Activated CD8-positive, alpha-beta memory T cell treated with anti-CD3 and anti-CD28 coated beads, Interleukin-2, amount 50 U/mL, for 4 hours (primary cell): ENCODE data around the gene HIVEP3.

Experiments used
- DNase-seq: peaks from one replicate; pipeline ENCODE4 v3.0.0-alpha.2; 2020

HIVEP3 gene

DNA sequence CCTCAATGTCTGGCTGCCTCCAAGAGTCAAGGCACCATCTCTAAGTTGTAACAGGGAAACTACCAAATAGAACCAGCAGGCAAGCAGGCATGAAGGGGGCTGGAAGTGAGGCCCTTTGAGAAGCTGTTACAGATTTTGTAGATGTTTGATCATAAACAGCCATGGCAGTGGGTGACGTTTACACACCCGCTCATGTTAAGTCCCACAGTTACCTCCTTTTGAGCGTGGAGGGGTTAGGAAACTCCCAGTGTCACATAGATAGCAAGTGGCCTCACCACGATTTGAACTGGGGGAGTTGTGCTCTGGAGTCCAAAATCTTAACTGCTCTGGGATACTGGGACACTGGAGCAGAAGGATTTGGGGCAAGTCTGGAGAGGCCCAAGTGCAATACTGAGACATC is 192.4 kb downstream of the HIVEP3 start:
- DNase-seq: no peak

DNA sequence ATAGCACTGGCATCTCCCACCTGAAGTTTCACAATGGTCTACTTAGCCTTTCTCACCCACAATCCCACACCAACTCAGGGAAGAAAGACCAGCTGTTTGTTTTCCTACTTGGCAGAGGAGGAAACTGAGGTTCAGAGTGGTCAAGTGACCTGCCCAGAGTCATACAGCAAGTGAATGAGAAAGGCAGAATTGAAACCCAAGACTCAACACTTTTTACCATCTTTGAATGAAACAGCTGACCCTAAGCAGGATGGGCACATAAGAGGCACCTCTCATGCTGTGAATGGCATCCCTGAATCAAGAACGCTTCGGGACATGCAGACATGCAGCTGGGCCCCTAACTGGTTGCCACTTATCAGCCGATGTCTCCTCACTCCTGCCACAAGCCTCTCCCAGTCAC is 193.8 kb downstream of the HIVEP3 start:
- DNase-seq: no peak

DNA sequence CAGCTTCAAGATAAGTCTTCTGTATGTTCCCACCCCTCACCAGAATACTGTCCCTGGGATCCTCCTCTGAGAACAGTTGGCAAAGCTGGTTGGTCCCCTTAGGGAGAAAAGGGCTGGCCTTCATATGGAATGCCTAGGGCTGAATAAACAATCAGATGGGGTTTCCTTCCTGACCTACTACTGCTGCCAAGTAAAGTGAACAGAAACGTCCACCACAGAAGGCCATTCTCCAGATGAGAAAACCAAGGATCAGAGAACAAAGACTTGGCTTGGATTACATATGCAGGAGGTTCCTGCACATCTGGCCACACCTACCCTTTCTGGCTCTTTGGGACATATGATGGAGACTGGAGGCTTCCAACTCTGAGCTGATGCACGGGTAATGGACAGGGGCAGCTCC is 194.5 kb downstream of the HIVEP3 start:
- DNase-seq: no peak

DNA sequence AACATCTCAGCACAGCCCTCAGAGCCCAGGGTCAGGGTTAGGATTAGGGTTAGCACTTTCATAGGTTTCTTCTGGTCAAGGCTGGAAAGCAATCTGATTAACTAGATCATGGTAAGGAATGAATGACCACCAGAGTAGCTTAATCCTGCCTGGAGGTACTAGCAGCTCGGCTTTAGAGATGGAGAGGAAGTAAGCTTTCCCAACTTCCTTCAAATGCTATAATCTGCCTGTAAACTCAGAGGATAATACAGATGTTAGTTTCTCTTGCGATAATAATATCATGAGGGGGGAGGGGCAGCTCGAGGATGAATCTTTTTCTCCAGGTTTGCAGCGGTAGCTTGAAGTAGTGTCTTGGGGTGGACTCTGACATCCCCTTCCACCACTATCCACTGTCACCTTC is 194.9 kb downstream of the HIVEP3 start:
- no peak for DNase-seq

- DNase-seq: no peak
These were observed 196.5 kb downstream of the HIVEP3 start for GRCh38 chr1:41722184-41722583.

- no peak for DNase-seq
These were observed 197.8 kb downstream of the HIVEP3 start for GRCh38 chr1:41720861-41721410.

DNA sequence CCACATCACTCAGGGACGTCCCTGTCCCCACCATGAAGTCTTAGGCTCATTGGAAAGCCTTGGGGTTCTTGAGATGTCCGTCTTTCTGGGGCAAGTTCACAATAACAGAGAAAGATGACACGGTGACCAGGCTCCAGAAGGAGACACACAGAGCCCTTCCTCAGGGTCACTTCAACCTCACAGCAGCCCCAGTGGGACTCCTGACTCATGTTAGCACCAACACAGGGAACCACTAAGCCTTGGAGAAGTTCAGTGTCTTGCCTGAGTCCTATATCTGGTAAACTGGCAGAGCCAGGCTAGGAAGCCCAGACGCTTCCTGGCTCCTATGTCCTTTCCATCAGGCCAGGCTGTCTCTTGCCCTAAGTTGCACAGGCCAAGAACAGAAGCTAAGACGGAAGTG is 199.1 kb downstream of the HIVEP3 start:
- no peak for DNase-seq

- DNase-seq: no peak
These were observed 199.6 kb downstream of the HIVEP3 start for GRCh38 chr1:41719128-41719527.

GRCh38 chr1:41718497-41718896 is 200.2 kb downstream of the HIVEP3 start:
- no peak for DNase-seq

- no peak for DNase-seq
These were observed 202.3 kb downstream of the HIVEP3 start for GRCh38 chr1:41716188-41717130.

GRCh38 chr1:41715441-41716095 is 203.2 kb downstream of the HIVEP3 start:
- no peak for DNase-seq

DNA sequence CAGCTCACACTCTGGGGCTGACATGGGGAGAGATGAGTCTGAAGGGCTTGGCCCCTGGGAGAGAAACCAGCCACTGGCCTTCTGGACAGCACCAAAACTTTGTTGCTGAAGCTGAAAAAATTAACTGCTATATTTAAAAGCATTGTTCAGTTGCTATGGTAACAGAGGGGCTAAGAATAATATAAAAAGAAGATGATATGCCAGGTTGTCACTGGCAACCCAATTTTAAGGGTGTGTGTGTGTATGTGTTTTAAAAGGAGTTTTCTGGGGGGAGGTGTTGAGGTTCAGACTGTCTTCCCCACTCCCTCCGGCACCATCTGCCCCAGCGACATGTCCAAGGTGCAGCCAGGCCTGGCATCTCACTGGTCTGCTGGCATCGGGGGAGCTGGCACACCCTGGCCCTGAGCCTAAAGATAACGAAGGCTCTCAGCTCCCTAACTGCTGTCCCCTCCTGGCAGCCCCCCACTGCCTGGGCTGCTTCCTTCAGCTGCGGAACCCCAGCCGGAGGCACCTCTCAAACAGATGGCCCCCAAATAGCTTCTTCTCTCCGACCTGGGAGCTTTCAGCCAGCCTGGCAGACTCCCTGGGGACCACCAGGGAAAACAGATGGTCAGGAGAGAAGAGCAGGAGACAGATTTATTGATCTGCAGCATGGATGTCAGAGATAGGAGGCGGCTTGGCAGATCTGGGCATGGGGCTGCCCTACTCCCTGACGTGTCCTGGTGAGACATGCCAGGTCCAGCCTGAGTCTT is 203.9 kb downstream of the HIVEP3 start:
- DNase-seq: no peak

GRCh38 chr1:41713557-41714327 is 205.0 kb downstream of the HIVEP3 start:
- no peak for DNase-seq

DNA sequence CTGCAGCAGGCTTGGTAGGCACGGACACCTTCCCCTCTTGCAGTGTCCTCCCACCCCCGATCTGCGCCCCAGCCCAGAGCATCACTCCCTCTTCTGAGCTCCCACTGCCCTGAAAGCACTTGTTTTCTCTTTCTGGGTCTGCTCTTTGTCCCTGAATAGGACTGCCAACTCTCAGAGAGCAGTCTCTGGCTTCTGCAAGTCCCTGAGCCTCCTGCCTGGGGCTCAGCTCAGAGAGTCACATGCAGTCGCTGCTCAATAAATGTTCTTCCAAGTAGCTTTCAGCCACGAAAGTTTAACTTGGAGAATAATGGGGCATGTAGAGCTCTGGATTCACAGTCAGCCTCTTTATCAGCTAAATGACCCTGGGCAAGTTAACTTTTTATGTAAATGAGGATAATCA is 205.6 kb downstream of the HIVEP3 start:
- no peak for DNase-seq

GRCh38 chr1:41712695-41713094 is 206.0 kb downstream of the HIVEP3 start:
- no peak for DNase-seq

GRCh38 chr1:41712081-41712480 is 206.6 kb downstream of the HIVEP3 start:
- DNase-seq: no peak

DNA sequence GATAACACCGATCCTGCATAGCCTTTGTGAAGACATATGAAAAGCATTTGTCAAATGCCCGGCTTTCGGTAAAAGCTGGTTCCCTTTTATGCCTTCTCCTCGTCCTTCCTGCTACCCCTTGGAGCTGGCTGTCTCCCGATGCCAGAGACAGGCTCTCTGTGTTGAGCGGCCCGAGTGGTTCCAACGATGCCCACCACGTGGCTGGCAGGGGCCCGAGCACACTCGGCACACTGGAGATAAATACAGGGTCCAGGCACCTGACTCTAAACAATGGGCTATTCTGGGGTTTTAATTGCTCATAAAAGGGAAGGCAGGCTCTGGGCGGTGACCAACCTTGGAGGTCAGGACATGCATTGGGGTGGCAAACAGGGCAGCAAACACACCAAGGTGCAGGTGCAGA is 207.1 kb downstream of the HIVEP3 start:
- no peak for DNase-seq

DNA sequence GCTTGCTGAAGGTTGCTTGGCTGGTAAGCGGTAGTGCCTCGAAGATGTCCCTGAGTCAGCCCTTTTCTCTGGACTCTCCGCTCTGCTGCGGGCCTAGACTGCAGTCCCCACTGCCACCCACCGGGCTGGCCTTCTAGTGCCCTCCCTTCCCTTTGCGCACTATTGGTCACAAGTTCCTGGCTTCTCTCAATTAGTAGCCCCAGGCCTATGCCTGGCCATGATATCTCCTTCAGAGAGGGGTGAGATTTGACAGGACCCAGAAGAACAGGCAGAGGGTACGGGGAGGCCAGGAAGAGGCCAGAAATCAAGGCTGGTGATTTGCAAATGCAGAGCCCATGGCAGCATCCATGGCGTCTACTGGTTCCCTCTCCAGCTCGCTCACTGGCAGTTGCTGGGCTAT is 207.7 kb downstream of the HIVEP3 start:
- DNase-seq: no peak

GRCh38 chr1:41709873-41710272 is 208.8 kb downstream of the HIVEP3 start:
- DNase-seq: no peak

DNA sequence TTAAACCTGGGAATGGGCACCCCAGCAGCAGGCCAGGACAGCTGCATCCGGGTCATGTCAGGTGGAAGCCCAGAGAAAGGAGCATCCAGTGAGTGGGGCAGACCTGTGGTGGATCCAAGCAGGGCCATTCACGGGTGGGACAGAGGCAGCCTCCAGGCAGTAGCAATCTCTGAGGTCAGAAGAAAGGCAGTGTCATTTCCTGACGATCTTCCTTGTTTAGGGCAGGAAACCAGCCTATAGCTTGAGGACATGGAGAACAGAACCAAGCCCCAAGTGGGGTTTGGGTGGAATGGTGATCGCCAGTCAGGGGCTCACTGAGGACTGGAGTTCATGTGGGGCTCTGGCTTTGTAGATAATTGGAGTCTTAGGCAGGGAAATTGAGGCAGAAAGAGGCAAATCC is 209.4 kb downstream of the HIVEP3 start:
- DNase-seq: no peak

GRCh38 chr1:41708332-41708731 is 210.4 kb downstream of the HIVEP3 start:
- no peak for DNase-seq

DNA sequence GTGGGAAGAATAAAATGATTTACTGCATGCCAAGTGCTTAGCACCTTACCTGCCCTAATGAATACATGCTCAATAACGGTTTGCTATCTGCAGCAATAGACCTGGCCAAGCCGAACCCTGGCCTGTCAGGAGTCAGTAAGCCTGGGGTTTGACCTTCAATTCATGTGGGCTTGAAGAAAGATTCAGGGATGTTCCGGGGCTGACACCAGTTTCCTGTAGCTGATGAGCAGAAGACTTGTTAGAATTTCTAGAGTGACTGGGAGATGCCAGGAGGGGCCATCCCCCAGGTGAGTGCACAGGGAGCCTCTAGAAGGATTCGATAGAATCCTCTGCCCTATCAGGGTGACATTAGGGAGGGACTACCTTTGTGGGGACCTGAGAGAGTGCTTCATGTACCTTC is 210.9 kb downstream of the HIVEP3 start:
- DNase-seq: no peak

GRCh38 chr1:41705798-41706197 is 212.9 kb downstream of the HIVEP3 start:
- no peak for DNase-seq
